IMR-90 (cell line): Measurements from ENCODE around the gene IQSEC1. TPM values are rescaled to one million over a fixed set of nuclear protein-coding genes. Genes with fewer than 3 reads are reported as not detected.

Experiments
- ATAC-seq: fragments of 200-7000 bp; cut with Tn5 transposase; 2 replicates; pipeline ENCODE4 v1.9.1; 2020; ENCODE audit warnings: low read depth, mild to moderate bottlenecking, moderate library complexity
- BruUV-seq: library from RNA; stranded (reverse); fragments of 400-500 nt; replicated peaks from 2 replicates; lab custom pipeline; 2021; lab: Mats Ljungman, UMichigan
- CTCF ChIA-PET: fragments of 300-600 bp; formaldehyde crosslinking; extraction: SDS; loops from one replicate; lab custom pipeline; 2021; ENCODE audit warnings: antibody characterized with exemption; lab: Yijun Ruan, JAX
- POLR2A ChIA-PET: fragments of 300-600 bp; sonication (Branson Sonifier 250); formaldehyde crosslinking; loops from one replicate; lab custom pipeline; 2022; ENCODE audit warnings: antibody characterized with exemption; ENCODE audit not compliant: unreplicated experiment; lab: Charles Lee
- DNase-seq: peaks from one replicate; pipeline ENCODE4 v3.0.0; 2013
- H2AFZ ChIP-seq: replicated peaks from 2 replicates; pipeline ENCODE3; 2013; ENCODE audit warnings: low read length, mild to moderate bottlenecking; ENCODE audit not compliant: poor library complexity
- H2AK5ac ChIP-seq: 2 replicates; pipeline ENCODE4 v1.6.1; 2013; ENCODE audit warnings: low read depth, low read length, inconsistent platforms
- H2AK9ac ChIP-seq: replicated peaks from 2 replicates; pipeline ENCODE3; 2013; ENCODE audit warnings: mild to moderate bottlenecking, low read depth, low read length, moderate library complexity; ENCODE audit not compliant: poor library complexity
- H2BK120ac ChIP-seq: 2 replicates; pipeline ENCODE4 v1.6.1; 2013; ENCODE audit warnings: low read depth, low read length, inconsistent platforms
- H2BK15ac ChIP-seq: 3 replicates; pipeline ENCODE4 v1.6.1; 2013; ENCODE audit warnings: low read depth, low read length, inconsistent platforms
- H2BK20ac ChIP-seq: 2 replicates; pipeline ENCODE4 v1.6.1; 2013; ENCODE audit warnings: low read depth, mild to moderate bottlenecking, inconsistent platforms, low read length, moderate library complexity
- H2BK5ac ChIP-seq: 2 replicates; pipeline ENCODE4 v1.6.1; 2013; ENCODE audit warnings: mild to moderate bottlenecking, low read depth, low read length, inconsistent platforms; ENCODE audit not compliant: poor library complexity, severe bottlenecking
- H3K14ac ChIP-seq: replicated peaks from 2 replicates; pipeline ENCODE4 v1.6.1; 2013; ENCODE audit warnings: low read depth, low read length, inconsistent platforms
- H3K18ac ChIP-seq: 2 replicates; pipeline ENCODE4 v1.6.1; 2013; ENCODE audit warnings: low read depth, low read length, control low read depth
- H3K23ac ChIP-seq: 2 replicates; pipeline ENCODE4 v1.6.1; 2013; ENCODE audit warnings: low read depth, low read length, inconsistent platforms
- H3K27ac ChIP-seq: 2 replicates; pipeline ENCODE4 v1.5.1; 2013; ENCODE audit warnings: mild to moderate bottlenecking, control low read depth, low read length; ENCODE audit not compliant: insufficient read depth
- H3K27me3 ChIP-seq: 2 replicates; pipeline ENCODE4 v1.6.1; 2013; ENCODE audit warnings: low read length; ENCODE audit not compliant: control insufficient read depth, insufficient read depth
- H3K36me3 ChIP-seq: 2 replicates; pipeline ENCODE4 v1.6.1; 2013; ENCODE audit warnings: low read length, mixed read lengths; ENCODE audit not compliant: control insufficient read depth, insufficient read depth
- H3K4ac ChIP-seq: 2 replicates; pipeline ENCODE4 v1.6.1; 2013; ENCODE audit warnings: low read depth, low read length, inconsistent platforms
- H3K4me1 ChIP-seq: 2 replicates; pipeline ENCODE4 v1.6.1; 2013; ENCODE audit warnings: low read length, mixed read lengths; ENCODE audit not compliant: control insufficient read depth, insufficient read depth
- H3K4me2 ChIP-seq: 2 replicates; pipeline ENCODE4 v1.6.1; 2013; ENCODE audit warnings: low read depth, mild to moderate bottlenecking, control low read depth, low read length, moderate library complexity
- H3K4me3 ChIP-seq: 2 replicates; pipeline ENCODE4 v1.5.1; 2013; ENCODE audit warnings: low read depth, mild to moderate bottlenecking, control low read depth, low read length, moderate library complexity; ENCODE audit not compliant: insufficient read depth
- H3K56ac ChIP-seq: 2 replicates; pipeline ENCODE4 v1.6.1; 2013; ENCODE audit warnings: low read length, inconsistent platforms; ENCODE audit not compliant: insufficient read depth; ENCODE audit errors: extremely low read depth
- H3K79me1 ChIP-seq, 2 experiments: 2 replicates each; pipeline ENCODE4 v1.6.1; 2013; ENCODE audit warnings: low read length in 2 of 2, inconsistent platforms in 1 of 2, low read depth in 1 of 2
- H3K9ac ChIP-seq: 2 replicates; pipeline ENCODE4 v1.6.1; 2013; ENCODE audit warnings: low read depth, low read length, control low read depth
- H3K9me1 ChIP-seq: 2 replicates; pipeline ENCODE4 v1.6.1; 2013; ENCODE audit warnings: low read length, inconsistent platforms; ENCODE audit not compliant: insufficient read depth
- H3K9me3 ChIP-seq: 2 replicates; pipeline ENCODE4 v1.6.1; 2013; ENCODE audit warnings: low read length; ENCODE audit not compliant: control insufficient read depth, insufficient read depth
- H4K20me1 ChIP-seq: 2 replicates; pipeline ENCODE4 v1.6.1; 2013; ENCODE audit warnings: low read length, inconsistent platforms; ENCODE audit not compliant: insufficient read depth
- H4K5ac ChIP-seq: 2 replicates; pipeline ENCODE4 v1.6.1; 2013; ENCODE audit warnings: mild to moderate bottlenecking, low read depth, low read length, control low read depth
- H4K8ac ChIP-seq, 2 experiments: 2 replicates each; pipeline ENCODE4 v1.6.1; 2013; ENCODE audit warnings: low read depth in 2 of 2, low read length in 2 of 2, control low read depth in 1 of 2, inconsistent platforms in 1 of 2
- H4K91ac ChIP-seq: 2 replicates; pipeline ENCODE4 v1.6.1; 2013; ENCODE audit warnings: low read depth, low read length, inconsistent platforms; ENCODE audit not compliant: insufficient read depth
- BHLHE40 ChIP-seq: fragments of 150-350 bp; IDR thresholded peaks from 2 replicates; pipeline ENCODE4 v1.6.1; 2016; ENCODE audit warnings: mild to moderate bottlenecking, low read depth, low read length
- CHD1 ChIP-seq: IDR thresholded peaks from 2 replicates; pipeline ENCODE4 v1.6.1; 2012; ENCODE audit warnings: low read depth, low read length, improper control_type of control experiment
- ELK1 ChIP-seq: fragments of 150-350 bp; IDR thresholded peaks from 2 replicates; pipeline ENCODE4 v1.6.1; 2016; ENCODE audit warnings: low read depth, mild to moderate bottlenecking, low read length, moderate library complexity, borderline replicate concordance
- FOS ChIP-seq: fragments of 150-350 bp; IDR thresholded peaks from 2 replicates; pipeline ENCODE4 v1.6.1; 2016; ENCODE audit warnings: low read depth, low read length
- MAFK ChIP-seq: IDR thresholded peaks from 2 replicates; pipeline ENCODE4 v1.6.1; 2012; ENCODE audit warnings: low read depth, low read length, improper control_type of control experiment
- NFE2L2 ChIP-seq: fragments of 150-350 bp; IDR thresholded peaks from 2 replicates; pipeline ENCODE4 v1.6.1; 2016; ENCODE audit warnings: low read depth, mild to moderate bottlenecking, low read length
- POLR2A ChIP-seq: IDR thresholded peaks from 2 replicates; pipeline ENCODE4 v1.6.1; 2012; ENCODE audit warnings: mild to moderate bottlenecking, low read depth, low read length
- RAD21 ChIP-seq: IDR thresholded peaks from 2 replicates; pipeline ENCODE4 v1.6.1; 2012; ENCODE audit warnings: low read length, improper control_type of control experiment
- RCOR1 ChIP-seq: IDR thresholded peaks from 2 replicates; pipeline ENCODE4 v1.6.1; 2012; ENCODE audit warnings: mild to moderate bottlenecking, low read length, improper control_type of control experiment; ENCODE audit not compliant: insufficient replicate concordance
- RFX5 ChIP-seq: IDR thresholded peaks from 2 replicates; pipeline ENCODE4 v1.8.0; 2012; ENCODE audit warnings: low read depth, mild to moderate bottlenecking, low read length, moderate library complexity
- SMC3 ChIP-seq: fragments of 150-350 bp; IDR thresholded peaks from 2 replicates; pipeline ENCODE4 v1.6.1; 2016; ENCODE audit warnings: low read depth, mild to moderate bottlenecking, antibody characterized with exemption, low read length, moderate library complexity
- USF2 ChIP-seq: fragments of 150-350 bp; IDR thresholded peaks from 2 replicates; pipeline ENCODE4 v1.6.1; 2017; ENCODE audit warnings: mild to moderate bottlenecking, antibody characterized with exemption, low read length, low read depth
- whole genome bisulfite sequencing, 2 experiments: methylation state at CpG; one replicate each; pipeline versions ENCODE4 v1.1.5 to v1.1.7; 2013; ENCODE audit warnings: missing lambda C conversion rate in 2 of 2; ENCODE audit not compliant: insufficient read length in 1 of 2; ENCODE audit errors: extremely low coverage in 2 of 2; 5-methylcytosine and 5-hydroxymethylcytosine counted together
- dilution Hi-C: fragments of 300-500 bp; cut with HindIII; formaldehyde crosslinking; loops from one replicate; pipeline ENCODE4 v1.14.3; 2018; ENCODE audit warnings: low sequenced_read_pairs; ENCODE audit not compliant: unreplicated experiment
- in situ Hi-C: fragments of 300-500 bp; cut with MboI; formaldehyde crosslinking; loops from 3 replicates; pipeline ENCODE4 v1.14.3; 2019; ENCODE audit warnings: low sequenced_read_pairs, inconsistent platforms, mixed read lengths
- intact Hi-C: fragments of 100-400 bp; cut with micrococcal nuclease; formaldehyde crosslinking; loops from 2 replicates; pipeline ENCODE4 v1.10.0; 2022
- polyA plus RNA-seq, 3 experiments: library from polyadenylated mRNA; depleted of rRNA; stranded (reverse); fragments of >200 nt; gene quantifications; 2 replicates each; pipeline ENCODE4 v1.2.3, GENCODE V29; 2012; ENCODE audit warnings: low replicate concordance in 1 of 3
- total RNA-seq: library from RNA; depleted of rRNA; stranded (reverse); fragments of >200 nt; gene quantifications from 2 replicates; pipeline ENCODE4 v1.2.3, GENCODE V29; 2012

IQSEC1 gene
- total and polyA plus RNA-seq, 2 of the 4 experiments (the other 2 are of a cell fraction) = 5.9 to 11.9 TPM

GRCh38 chr3:13091898-13092611 is 18.8 kb upstream of the IQSEC1 start (continued):
- TF ChIP-seq CHD1 = no peak

GRCh38 chr3:13088028-13089006 is 15.1 kb upstream of the IQSEC1 start:
- Histone ChIP-seq H2AK9ac (no peak overlapping the region), H2AFZ (no peak overlapping the region), H3K9me3 (no peaks in the 10 kb centered on the region), H3K9me1 (no peaks in the 10 kb centered on the region), H2BK20ac (no peak overlapping the region), H2AK5ac (no peak overlapping the region), H3K18ac (no peak overlapping the region), H3K14ac (no peak overlapping the region), H2BK15ac (no peak overlapping the region), H3K27me3 (peaks cover 18% of the 10 kb centered on the region), H3K4me1 (no peaks in the 10 kb centered on the region), H4K5ac (no peak overlapping the region), H4K20me1 (no peaks in the 10 kb centered on the region), H2BK5ac (no peak overlapping the region), H3K4ac (no peak overlapping the region), H4K91ac (no peak overlapping the region), H3K27ac (no peak overlapping the region), H3K4me3 (no peak overlapping the region), H3K23ac (no peak overlapping the region), H3K36me3 (no peaks in the 10 kb centered on the region), H2BK120ac (no peak overlapping the region), H3K56ac (no peak overlapping the region), H4K8ac (no peak overlapping the region), H3K4me2 (no peak overlapping the region), H3K9ac (no peak overlapping the region), H3K79me1 (no peaks in the 10 kb centered on the region)
- ChIA-PET POLR2A (no interaction called here), CTCF (no interaction called here)
- intact Hi-C loops = no loop called here
- 60% methylated on average over 5 of the region's 14 CpGs; no CpG with 5 or more reads in 1 of the 2 experiments for WGBS, 2 experiments
- in situ Hi-C loops = loop anchor here (10.0 kb wide), 1 partner anchor 556 kb away; no protein-coding TSS in a partner anchor
- DNase-seq (no peak), ATAC-seq (no peak)
- dilution Hi-C loops = no loop called here
- BruUV-seq = no TSS peak
- TF ChIP-seq MAFK (no peak), USF2 (no peak), RAD21 (no peak), RFX5 (no peak), POLR2A (no peak), RCOR1 (no peak), NFE2L2 (no peak), FOS (no peak), ELK1 (no peak), SMC3 (no peak), BHLHE40 (no peak)
